HG03378 (cell line): ENCODE data around the gene EEIG1.

Experiments used
- ATAC-seq: cut with Tn5 transposase; IDR thresholded peaks from one replicate; pipeline ENCODE4 v1.9.1; 2021; ENCODE audit warnings: mild to moderate bottlenecking, moderate library complexity; ENCODE audit not compliant: unreplicated experiment

Gene EEIG1

GRCh38 chr9:127975376-127976315, 5.1 kb downstream of the EEIG1 start:
- ATAC-seq, result no peak

- no peak for ATAC-seq
These were observed 6.0 kb downstream of the EEIG1 start for GRCh38 chr9:127974769-127975261.

- ATAC-seq, result no peak
These were observed 6.6 kb downstream of the EEIG1 start for GRCh38 chr9:127974001-127974768.

DNA sequence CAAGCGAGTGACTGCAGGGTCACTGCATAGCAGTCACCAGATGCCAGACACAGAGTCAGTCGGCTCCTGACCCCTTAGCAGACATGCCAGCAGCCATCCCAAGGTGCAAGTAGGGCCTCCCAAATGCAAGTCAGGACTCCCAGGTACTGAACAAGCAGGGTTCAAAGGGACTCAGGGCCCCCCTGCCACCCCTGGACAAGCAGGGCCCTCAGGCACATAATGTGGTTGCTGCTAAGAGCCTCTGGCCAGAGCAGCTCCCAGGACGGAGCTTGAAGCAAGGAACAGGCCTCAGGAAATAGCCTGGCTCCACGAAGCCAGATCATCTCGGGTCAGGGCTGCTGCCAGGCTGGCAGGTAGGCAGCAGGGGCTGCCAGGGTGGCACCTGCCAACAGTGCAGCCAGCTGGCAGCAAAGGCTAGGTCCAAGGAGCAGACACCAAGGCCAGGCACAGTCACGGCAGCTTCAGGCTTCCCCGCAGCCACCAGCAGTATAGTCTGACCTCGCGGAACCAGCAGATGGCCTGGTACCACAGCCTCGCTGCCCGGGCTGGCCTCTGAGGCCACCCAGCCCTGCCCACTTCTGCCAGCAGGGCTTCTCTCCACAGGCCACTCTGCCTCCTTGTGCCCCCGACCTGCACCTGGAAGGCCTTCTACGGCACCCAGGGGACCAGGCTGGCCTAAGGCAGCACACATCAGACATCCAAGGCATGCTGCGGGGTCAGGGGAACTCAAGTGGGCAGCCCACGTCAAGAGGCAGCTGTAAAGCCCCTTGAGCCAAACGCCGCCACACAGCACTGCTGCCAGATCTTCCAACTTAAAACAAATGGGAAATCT, 7.4 kb downstream of the EEIG1 start:
- no peak for ATAC-seq

- no peak for ATAC-seq
These were observed 8.4 kb downstream of the EEIG1 start for GRCh38 chr9:127972236-127972871.

GRCh38 chr9:127971357-127972235, 9.2 kb downstream of the EEIG1 start:
- no peak for ATAC-seq

- peak; percentile 63 for ATAC-seq
These were observed 10.1 kb downstream of the EEIG1 start for GRCh38 chr9:127970401-127971313.

DNA sequence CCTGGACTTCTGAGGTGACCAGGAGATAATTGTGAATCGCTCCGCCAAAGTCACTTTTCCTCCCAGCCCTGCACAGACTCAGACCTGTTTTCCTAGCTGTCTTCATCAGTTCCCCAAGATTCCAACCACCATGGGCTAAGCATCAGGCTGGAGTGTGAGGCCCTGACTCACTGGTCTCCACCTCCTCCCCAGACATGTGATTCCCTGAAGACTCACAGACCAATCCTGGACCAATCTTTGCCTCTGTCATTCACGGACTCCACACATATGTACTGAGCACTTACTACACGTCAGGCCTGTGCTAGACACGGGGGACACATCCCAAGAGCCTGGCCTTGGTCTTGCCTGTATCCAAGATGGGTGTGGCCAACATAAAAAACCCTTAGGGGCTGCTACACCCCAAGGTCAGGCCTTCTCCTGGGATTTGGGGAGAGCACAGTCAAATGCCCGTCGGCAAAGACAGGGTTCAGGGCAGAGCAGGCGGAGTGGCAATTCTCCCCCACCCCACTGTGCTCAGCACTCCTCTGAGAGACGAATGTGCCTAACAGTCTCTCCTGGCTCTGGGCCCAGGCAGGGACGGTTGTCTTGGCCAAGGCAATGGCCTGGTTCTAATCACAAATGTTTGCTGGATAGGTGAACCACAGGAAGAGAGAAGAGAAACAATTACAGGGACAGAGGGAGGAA, 11.9 kb downstream of the EEIG1 start:
- no peak for ATAC-seq

DNA sequence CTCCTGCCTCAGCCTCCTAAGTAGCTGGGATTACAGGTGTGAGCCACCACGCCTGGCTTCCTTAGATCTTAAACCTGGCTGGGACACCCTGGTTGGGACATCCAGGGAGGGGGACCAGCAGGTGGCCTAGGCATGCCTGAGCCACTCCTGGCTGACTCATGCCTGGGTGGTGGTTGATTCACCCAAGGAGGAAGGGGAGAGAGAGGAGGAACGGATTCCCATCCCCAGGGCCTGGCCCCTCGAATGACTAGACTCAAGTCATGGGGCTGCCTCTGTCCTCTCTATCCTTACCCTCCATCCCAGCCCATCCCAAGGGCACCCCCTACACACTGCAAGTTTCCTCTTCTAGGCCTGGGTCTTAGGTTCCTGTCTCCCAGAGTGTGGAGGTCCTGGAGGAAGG, 12.7 kb downstream of the EEIG1 start:
- no peak for ATAC-seq

DNA sequence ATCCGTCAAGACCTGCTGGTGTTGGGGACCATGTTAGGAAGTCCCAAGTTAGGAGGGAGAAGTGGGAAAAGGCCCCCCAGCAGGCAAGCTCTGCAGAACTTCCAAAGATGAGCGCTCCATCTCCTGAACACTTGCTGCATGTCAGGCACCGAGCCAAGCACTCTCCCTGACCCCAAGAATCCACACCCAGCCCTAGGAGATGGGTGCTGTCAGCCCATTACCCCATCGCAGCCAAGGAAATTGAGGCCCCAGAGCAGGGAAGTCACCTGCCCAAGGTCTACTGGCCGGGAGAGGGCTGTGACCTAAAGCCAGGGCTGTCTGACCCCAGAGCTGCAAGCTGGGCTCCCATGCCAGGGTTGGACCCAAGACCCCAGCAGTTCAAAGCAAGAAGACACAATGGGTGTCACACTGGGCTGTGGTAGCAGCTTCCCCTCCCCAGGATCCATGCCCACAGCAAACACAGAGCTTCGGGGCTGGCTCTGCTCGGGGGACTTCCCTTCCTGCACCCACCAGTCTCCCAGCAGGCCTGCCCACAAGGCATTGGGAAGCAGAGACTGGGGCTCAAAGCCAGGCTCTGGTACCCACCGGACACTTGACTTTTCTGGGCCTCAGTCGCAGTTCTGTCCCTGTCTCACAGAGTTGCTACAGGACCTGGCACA, 13.5 kb downstream of the EEIG1 start:
- no peak for ATAC-seq

- ATAC-seq, result no peak
These were observed 14.2 kb downstream of the EEIG1 start for GRCh38 chr9:127966416-127967150.

DNA sequence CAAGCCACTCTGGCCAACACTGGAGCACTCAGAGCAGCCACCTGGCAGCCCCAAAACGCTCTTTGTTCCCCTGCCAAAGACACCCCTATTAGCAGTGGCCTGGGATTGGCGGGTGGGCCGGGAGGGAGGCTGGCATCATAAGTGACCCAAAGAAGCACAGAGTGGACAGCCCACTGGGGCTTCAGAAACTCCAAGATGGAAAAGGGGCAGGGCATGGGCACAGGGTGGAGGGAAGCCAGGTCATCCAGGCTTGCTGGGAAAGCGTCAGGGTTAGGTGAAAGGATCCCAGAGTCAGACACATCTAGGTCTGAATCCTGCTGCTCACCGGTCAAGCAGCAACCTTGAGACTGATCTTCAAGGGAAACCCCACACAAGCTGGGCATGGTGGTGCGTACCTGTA, 14.8 kb downstream of the EEIG1 start:
- no peak for ATAC-seq

DNA sequence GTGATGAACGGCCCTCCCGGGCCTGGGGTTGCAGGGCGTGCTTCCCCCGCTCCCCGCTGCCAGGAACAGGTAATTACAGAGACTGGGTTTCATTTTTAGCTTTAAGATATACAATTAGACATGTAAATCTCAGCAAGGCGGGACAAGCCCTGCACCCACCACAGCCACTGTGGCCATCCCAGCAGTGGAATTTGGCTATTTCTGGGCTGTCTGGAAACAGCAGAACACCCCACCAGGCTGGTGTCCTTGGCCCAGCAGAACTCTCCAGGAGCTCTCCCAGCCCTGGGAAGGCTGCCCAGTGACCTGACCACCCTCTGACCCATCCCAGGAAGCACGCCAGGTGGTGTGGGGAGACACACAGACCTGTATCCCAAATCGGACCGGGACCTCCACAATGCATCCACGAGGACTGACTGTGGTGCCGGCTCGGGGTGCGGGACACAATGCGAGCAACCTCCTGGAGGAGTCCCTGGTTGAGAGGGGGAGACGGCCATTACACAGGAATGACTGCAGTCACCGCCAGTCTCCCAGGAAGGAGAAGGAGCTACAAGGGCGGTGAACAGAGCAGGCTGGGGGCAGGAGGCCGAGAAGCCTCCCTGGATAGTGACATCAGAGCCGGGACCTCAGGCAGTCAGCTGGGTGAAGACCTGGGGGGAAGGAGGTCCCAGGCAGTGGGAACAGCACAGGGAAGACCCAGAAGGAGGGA, 17.3 kb downstream of the EEIG1 start:
- no peak for ATAC-seq

GRCh38 chr9:127963041-127963358, 17.8 kb downstream of the EEIG1 start:
- ATAC-seq, result no peak

GRCh38 chr9:127962278-127962677, 18.5 kb downstream of the EEIG1 start:
- ATAC-seq, result no peak

DNA sequence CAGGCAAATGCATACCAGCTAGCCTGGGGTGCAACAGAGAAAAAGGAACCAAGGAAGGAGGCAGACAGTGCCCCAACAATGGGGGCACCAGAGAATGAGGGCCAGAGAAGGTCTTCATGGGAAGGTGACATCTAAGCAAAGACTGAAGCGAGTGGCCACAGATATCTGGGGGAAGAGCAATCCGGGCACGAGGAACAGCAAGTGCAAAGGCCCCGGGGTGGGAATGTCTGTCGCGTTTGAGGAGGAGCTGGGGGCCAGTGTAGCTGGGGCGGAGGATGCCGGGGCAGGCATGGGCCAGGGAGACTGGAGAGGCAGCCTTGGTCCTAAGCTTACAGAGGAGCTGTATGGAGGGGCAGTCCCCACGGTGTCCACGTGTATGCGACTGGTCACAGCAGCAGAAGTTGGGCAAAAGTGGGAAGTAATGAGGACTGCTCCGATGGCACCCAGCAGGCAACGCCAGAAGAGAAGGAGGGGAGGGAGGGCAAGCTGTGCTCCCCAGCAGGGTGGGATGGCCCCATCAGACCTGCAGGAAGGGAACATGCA, 19.1 kb downstream of the EEIG1 start:
- ATAC-seq, result no peak
